Measurements from ENCODE around the gene CTSD.

CTSD gene

DNA sequence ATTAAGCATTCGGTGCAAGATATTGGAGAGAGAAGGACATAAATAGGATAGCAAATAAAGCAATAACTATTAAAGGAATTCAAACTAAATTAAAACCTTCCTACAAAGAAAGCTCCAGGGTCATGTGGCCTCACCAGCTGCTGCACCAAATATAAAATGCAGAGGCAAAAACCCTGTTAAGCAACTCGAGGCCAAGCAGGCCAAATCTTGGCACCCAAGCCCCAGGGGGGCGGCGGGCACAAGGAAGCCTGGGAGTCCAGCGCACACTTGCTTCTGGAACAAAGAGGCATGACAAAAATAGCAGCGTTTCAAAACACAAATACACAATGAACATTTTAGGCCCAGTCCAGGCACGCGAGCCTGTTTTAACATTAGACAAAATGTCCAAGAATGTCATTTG is 46.0 kb downstream of the CTSD start:
- Histone ChIP-seq H2AFZ (ENCODE audit: insufficient read depth, low read length, poor library complexity) (no peak overlapping the region), H4K8ac (ENCODE audit: low read depth, low read length) (no peak overlapping the region), H3K9me3 (ENCODE audit: insufficient read depth, low read depth, low read length) (peaks cover 3% of the 10 kb centered on the region), H2BK5ac (ENCODE audit: low read depth, low read length, poor library complexity) (no peak overlapping the region), H3K23ac (ENCODE audit: low read length) (no peak overlapping the region), H2BK120ac (ENCODE audit: insufficient read depth, low read length, poor library complexity) (no peak overlapping the region), H3K36me3 (ENCODE audit: control insufficient read depth in 1 of 2, insufficient read depth in 2 of 2, low read length in 2 of 2) (no peaks in the 10 kb centered on the region), H2BK12ac (ENCODE audit: low read length) (no peak overlapping the region), H3K4ac (ENCODE audit: low read depth, low read length) (no peak overlapping the region), H3K18ac (ENCODE audit: low read length) (no peak overlapping the region), H3K79me2 (ENCODE audit: control insufficient read depth, insufficient read depth, low read length, poor library complexity) (no peaks in the 10 kb centered on the region), H3K27me3 (ENCODE audit: insufficient read depth, low read length) (no peaks in the 10 kb centered on the region), H3K79me1 (ENCODE audit: low read length) (no peaks in the 10 kb centered on the region), H3K27ac (ENCODE audit: low read depth, low read length) (no peak overlapping the region), H4K12ac (ENCODE audit: low read depth, low read length) (no peak overlapping the region), H3K4me1 (ENCODE audit: control insufficient read depth in 1 of 2, insufficient read depth in 2 of 2, low read length in 2 of 2) (peaks cover 0 to 3% of the 10 kb centered on the region in 2 experiments), H3K14ac (ENCODE audit: low read length) (no peak overlapping the region), H2AK5ac (ENCODE audit: low read length) (no peak overlapping the region), H3K4me3 (ENCODE audit: low read depth, low read length) (no peak overlapping the region), H3K9ac (ENCODE audit: low read length) (no peak overlapping the region), H3K4me2 (ENCODE audit: low read length) (no peak overlapping the region), H4K91ac (ENCODE audit: low read depth, low read length) (no peak overlapping the region)
- no CpG with 5 or more reads among the region's 8 CpGs for WGBS (ENCODE audit: extremely low coverage, insufficient coverage, insufficient read length)
- no peak for DNase-seq

DNA sequence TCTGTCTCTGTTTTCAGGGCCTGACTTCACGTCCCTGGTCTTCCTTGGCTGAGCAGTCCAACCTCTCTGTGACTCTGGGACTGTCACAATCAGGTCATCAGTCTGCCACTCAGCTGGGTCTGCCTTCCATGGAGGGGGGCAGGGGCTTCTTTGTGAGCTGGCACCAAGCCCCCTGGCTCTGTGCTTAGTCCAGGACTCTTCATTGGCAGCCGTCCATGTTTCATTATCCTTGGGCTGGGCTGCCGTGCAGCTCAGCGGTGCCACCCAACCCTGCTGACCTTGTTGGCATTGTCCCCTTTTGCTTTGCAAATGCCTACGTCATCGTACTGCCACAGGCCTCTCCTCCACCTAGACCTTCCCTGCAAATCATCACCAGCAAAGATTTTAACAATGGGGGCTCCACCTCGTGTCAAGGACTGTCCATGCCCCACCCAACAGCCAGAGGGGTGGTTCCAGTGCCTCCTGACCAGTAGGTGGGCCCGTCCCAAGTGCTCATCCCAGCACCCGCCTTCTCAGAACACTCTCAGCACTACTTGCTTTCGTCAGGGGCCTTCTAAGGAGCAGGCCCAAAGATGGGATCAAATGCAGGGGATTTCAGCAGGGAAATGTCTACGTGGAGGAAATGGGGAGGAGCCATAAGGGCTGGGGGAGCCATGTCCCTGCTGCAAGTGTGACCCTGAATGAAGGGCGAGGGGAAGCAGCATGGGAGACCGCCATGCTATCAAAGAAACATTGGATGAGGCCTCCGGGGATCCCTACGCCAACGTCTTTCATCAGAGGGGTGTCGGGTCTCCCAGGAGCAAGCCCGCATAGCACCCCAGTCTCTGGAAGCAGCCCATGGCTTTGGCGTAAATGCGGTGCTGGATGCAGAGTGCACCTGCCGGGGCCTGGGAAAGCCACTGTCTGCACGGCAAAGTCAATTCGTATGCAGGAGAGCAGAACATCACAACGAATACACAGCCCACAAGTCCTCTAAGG is 48.5 kb downstream of the CTSD start:
- Histone ChIP-seq H3K4ac (ENCODE audit: low read depth, low read length) (no peak overlapping the region), H2AFZ (ENCODE audit: insufficient read depth, low read length, poor library complexity) (no peak overlapping the region), H3K27ac (ENCODE audit: low read depth, low read length) (no peak overlapping the region), H3K36me3 (ENCODE audit: control insufficient read depth in 1 of 2, insufficient read depth in 2 of 2, low read length in 2 of 2) (no peaks in the 10 kb centered on the region), H3K23ac (ENCODE audit: low read length) (no peak overlapping the region), H3K4me3 (ENCODE audit: low read depth, low read length) (no peak overlapping the region), H3K4me2 (ENCODE audit: low read length) (no peak overlapping the region), H3K9ac (ENCODE audit: low read length) (no peak overlapping the region), H3K27me3 (ENCODE audit: insufficient read depth, low read length) (no peaks in the 10 kb centered on the region), H3K79me1 (ENCODE audit: low read length) (no peaks in the 10 kb centered on the region), H3K14ac (ENCODE audit: low read length) (no peak overlapping the region), H2BK120ac (ENCODE audit: insufficient read depth, low read length, poor library complexity) (no peak overlapping the region), H3K4me1 (ENCODE audit: control insufficient read depth in 1 of 2, insufficient read depth in 2 of 2, low read length in 2 of 2) (no peaks in the 10 kb centered on the region), H3K18ac (ENCODE audit: low read length) (no peak overlapping the region), H3K9me3 (ENCODE audit: insufficient read depth, low read depth, low read length) (peaks cover 3% of the 10 kb centered on the region), H4K12ac (ENCODE audit: low read depth, low read length) (no peak overlapping the region), H2BK5ac (ENCODE audit: low read depth, low read length, poor library complexity) (no peak overlapping the region), H2AK5ac (ENCODE audit: low read length) (no peak overlapping the region), H4K8ac (ENCODE audit: low read depth, low read length) (no peak overlapping the region), H2BK12ac (ENCODE audit: low read length) (no peak overlapping the region), H3K79me2 (ENCODE audit: control insufficient read depth, insufficient read depth, low read length, poor library complexity) (no peaks in the 10 kb centered on the region), H4K91ac (ENCODE audit: low read depth, low read length) (no peak overlapping the region)
- WGBS (ENCODE audit: extremely low coverage, insufficient coverage, insufficient read length): no CpG with 5 or more reads among the region's 24 CpGs
- DNase-seq: no peak

DNA sequence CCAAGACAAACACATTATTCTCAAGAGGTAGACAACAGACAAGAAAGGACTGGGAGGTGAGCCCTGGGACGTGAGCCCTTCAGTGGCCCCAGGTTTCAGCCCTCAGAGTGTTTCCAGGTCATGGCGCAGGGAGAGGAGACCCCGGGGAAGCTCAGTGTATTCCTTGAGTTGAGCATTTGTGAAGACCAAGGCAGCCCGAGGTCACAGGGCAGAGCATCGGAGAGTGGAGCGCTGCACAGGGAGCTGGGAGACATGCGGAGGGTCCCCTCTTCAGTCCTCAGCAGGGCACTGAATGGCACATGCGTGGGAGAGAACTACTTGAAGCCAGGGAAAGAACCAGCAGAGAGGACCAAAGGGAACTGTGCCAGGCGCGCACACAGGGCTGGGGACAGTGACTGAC is 55.0 kb downstream of the CTSD start:
- Histone ChIP-seq H2BK120ac (ENCODE audit: insufficient read depth, low read length, poor library complexity) (no peak overlapping the region), H3K9me3 (ENCODE audit: insufficient read depth, low read depth, low read length) (no peaks in the 10 kb centered on the region), H3K23ac (ENCODE audit: low read length) (no peak overlapping the region), H3K4me2 (ENCODE audit: low read length) (no peak overlapping the region), H2BK5ac (ENCODE audit: low read depth, low read length, poor library complexity) (no peak overlapping the region), H2BK12ac (ENCODE audit: low read length) (no peak overlapping the region), H2AFZ (ENCODE audit: insufficient read depth, low read length, poor library complexity) (no peak overlapping the region), H3K36me3 (ENCODE audit: control insufficient read depth in 1 of 2, insufficient read depth in 2 of 2, low read length in 2 of 2) (no peaks in the 10 kb centered on the region), H2AK5ac (ENCODE audit: low read length) (no peak overlapping the region), H4K91ac (ENCODE audit: low read depth, low read length) (no peak overlapping the region), H3K27me3 (ENCODE audit: insufficient read depth, low read length) (no peaks in the 10 kb centered on the region), H3K79me1 (ENCODE audit: low read length) (no peaks in the 10 kb centered on the region), H3K4me3 (ENCODE audit: low read depth, low read length) (no peak overlapping the region), H3K18ac (ENCODE audit: low read length) (no peak overlapping the region), H4K12ac (ENCODE audit: low read depth, low read length) (no peak overlapping the region), H4K8ac (ENCODE audit: low read depth, low read length) (no peak overlapping the region), H3K79me2 (ENCODE audit: control insufficient read depth, insufficient read depth, low read length, poor library complexity) (no peaks in the 10 kb centered on the region), H3K9ac (ENCODE audit: low read length) (no peak overlapping the region), H3K4me1 (ENCODE audit: control insufficient read depth in 1 of 2, insufficient read depth in 2 of 2, low read length in 2 of 2) (peaks cover 3% of the 10 kb centered on the region in 2 experiments), H3K14ac (ENCODE audit: low read length) (no peak overlapping the region), H3K27ac (ENCODE audit: low read depth, low read length) (no peak overlapping the region), H3K4ac (ENCODE audit: low read depth, low read length) (no peak overlapping the region)
- DNase-seq: no peak
- no CpG with 5 or more reads among the region's 10 CpGs for WGBS (ENCODE audit: extremely low coverage, insufficient coverage, insufficient read length)

DNA sequence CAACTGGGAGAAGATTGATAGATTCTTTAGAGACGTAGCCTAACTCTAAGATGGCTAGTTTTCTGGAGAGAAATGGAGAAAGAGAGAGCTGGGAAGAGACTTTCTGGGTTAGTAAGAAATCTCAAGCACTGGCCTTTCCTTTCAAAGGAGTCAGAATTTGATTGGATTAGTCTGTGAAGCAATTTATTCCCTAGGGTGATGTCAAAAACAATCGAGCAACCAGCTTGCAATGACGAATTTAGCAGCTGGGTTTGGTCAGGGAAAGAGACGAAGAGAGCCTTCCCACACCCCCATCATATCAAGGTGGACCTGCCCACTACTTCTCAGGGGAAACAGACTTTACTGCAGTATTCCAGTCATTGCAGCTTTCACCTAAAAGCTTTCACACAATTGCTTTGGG is 56.0 kb downstream of the CTSD start:
- Histone ChIP-seq H2AFZ (ENCODE audit: insufficient read depth, low read length, poor library complexity) (no peak overlapping the region), H3K4ac (ENCODE audit: low read depth, low read length) (no peak overlapping the region), H3K79me1 (ENCODE audit: low read length) (no peaks in the 10 kb centered on the region), H2BK5ac (ENCODE audit: low read depth, low read length, poor library complexity) (no peak overlapping the region), H2BK120ac (ENCODE audit: insufficient read depth, low read length, poor library complexity) (no peak overlapping the region), H2AK5ac (ENCODE audit: low read length) (no peak overlapping the region), H3K9ac (ENCODE audit: low read length) (no peak overlapping the region), H3K4me1 (ENCODE audit: control insufficient read depth in 1 of 2, insufficient read depth in 2 of 2, low read length in 2 of 2) (peaks cover 3% of the 10 kb centered on the region in 2 experiments), H2BK12ac (ENCODE audit: low read length) (no peak overlapping the region), H4K12ac (ENCODE audit: low read depth, low read length) (no peak overlapping the region), H3K27me3 (ENCODE audit: insufficient read depth, low read length) (no peaks in the 10 kb centered on the region), H3K4me3 (ENCODE audit: low read depth, low read length) (no peak overlapping the region), H3K36me3 (ENCODE audit: control insufficient read depth in 1 of 2, insufficient read depth in 2 of 2, low read length in 2 of 2) (no peaks in the 10 kb centered on the region), H3K14ac (ENCODE audit: low read length) (no peak overlapping the region), H3K18ac (ENCODE audit: low read length) (no peak overlapping the region), H4K91ac (ENCODE audit: low read depth, low read length) (no peak overlapping the region), H3K23ac (ENCODE audit: low read length) (no peak overlapping the region), H3K4me2 (ENCODE audit: low read length) (no peak overlapping the region), H3K9me3 (ENCODE audit: insufficient read depth, low read depth, low read length) (no peaks in the 10 kb centered on the region), H3K79me2 (ENCODE audit: control insufficient read depth, insufficient read depth, low read length, poor library complexity) (no peaks in the 10 kb centered on the region), H3K27ac (ENCODE audit: low read depth, low read length) (no peak overlapping the region), H4K8ac (ENCODE audit: low read depth, low read length) (no peak overlapping the region)
- WGBS (ENCODE audit: extremely low coverage, insufficient coverage, insufficient read length): no CpG with 5 or more reads among the region's 4 CpGs
- no peak for DNase-seq
